DND-41 (cell line): Measurements from ENCODE around the gene TEX19.
"Not testable (repeated sequence)": the region's sequence is repeated elsewhere in the genome, so short reads cannot be mapped to it uniquely, and the experiment has no call there.

Experiments
- ATAC-seq: fragments of 200-7000 bp; cut with Tn5 transposase; 3 replicates; pipeline ENCODE4 v1.9.1; 2021; ENCODE audit warnings: low read depth; ENCODE audit not compliant: insufficient read depth
- DNase-seq: peaks from one replicate; pipeline ENCODE4 v3.0.0-alpha.2; 2020
- H2AFZ ChIP-seq: 2 replicates; pipeline ENCODE4 v1.6.0; 2012; ENCODE audit warnings: low read depth, low read length
- H3K27ac ChIP-seq: 2 replicates; pipeline ENCODE4 v1.5.1; 2012; ENCODE audit warnings: low read length, inconsistent platforms
- H3K27me3 ChIP-seq: fragments of 200-600 bp; sonication (generic); 2 replicates; pipeline ENCODE4 v1.6.0; 2012; ENCODE audit warnings: low read length, mild to moderate bottlenecking, inconsistent platforms; ENCODE audit not compliant: insufficient read depth, poor library complexity
- H3K36me3 ChIP-seq: 2 replicates; pipeline ENCODE4 v1.5.1; 2012; ENCODE audit warnings: low read length, inconsistent platforms; ENCODE audit not compliant: insufficient read depth
- H3K4me1 ChIP-seq: 2 replicates; pipeline ENCODE4 v1.5.1; 2012; ENCODE audit warnings: mild to moderate bottlenecking, low read length; ENCODE audit not compliant: insufficient read depth
- H3K4me2 ChIP-seq: 2 replicates; pipeline ENCODE4 v1.6.0; 2012; ENCODE audit warnings: mild to moderate bottlenecking, moderate library complexity, low read length, inconsistent platforms; ENCODE audit not compliant: insufficient read depth
- H3K4me3 ChIP-seq, 2 experiments: fragments of 200-600 bp in 1 of 2; shearing (Covaris generic) in 1 of 2; 2 replicates each; pipeline ENCODE4 v1.5.1; 2012 to 2016; ENCODE audit warnings: inconsistent platforms in 2 of 2, low read length in 2 of 2, mild to moderate bottlenecking in 2 of 2, low read depth in 1 of 2, moderate library complexity in 1 of 2
- H3K79me2 ChIP-seq: 2 replicates; pipeline ENCODE4 v1.6.0; 2012; ENCODE audit warnings: low read length, inconsistent platforms; ENCODE audit not compliant: insufficient read depth
- H3K9ac ChIP-seq: 2 replicates; pipeline ENCODE4 v1.6.0; 2012; ENCODE audit warnings: low read depth, mild to moderate bottlenecking, inconsistent platforms, low read length, moderate library complexity
- H3K9me3 ChIP-seq: 2 replicates; pipeline ENCODE4 v1.5.1; 2012; ENCODE audit warnings: low read length, moderate library complexity, mild to moderate bottlenecking, inconsistent platforms; ENCODE audit not compliant: insufficient read depth, severe bottlenecking
- H4K20me1 ChIP-seq: 2 replicates; pipeline ENCODE4 v1.6.0; 2012; ENCODE audit warnings: low read length; ENCODE audit not compliant: insufficient read depth
- CTCF ChIP-seq: IDR thresholded peaks from 2 replicates; pipeline ENCODE4 v1.5.1; 2012; ENCODE audit warnings: borderline replicate concordance, low read length, moderate library complexity, mild to moderate bottlenecking; ENCODE audit not compliant: poor library complexity, severe bottlenecking; ENCODE audit errors: extremely low read depth
- EZH2 ChIP-seq: IDR thresholded peaks from 3 replicates; pipeline ENCODE4 v1.6.1; 2012; ENCODE audit warnings: borderline replicate concordance, low read depth, mild to moderate bottlenecking, moderate library complexity, low read length, inconsistent platforms; ENCODE audit not compliant: severe bottlenecking

The TEX19 gene

GRCh38 chr17:82380860-82381702, 22.0 kb downstream of the TEX19 start:
- Histone ChIP-seq H3K9ac (no peak overlapping the region), H3K27ac (no peak overlapping the region), H3K9me3 (no peaks in the 10 kb centered on the region), H3K36me3 (no peaks in the 10 kb centered on the region), H4K20me1 (no peaks in the 10 kb centered on the region), H3K4me1 (no peaks in the 10 kb centered on the region), H3K27me3 (no peaks in the 10 kb centered on the region), H2AFZ (no peak overlapping the region), H3K4me3 (no peak overlapping the region), H3K79me2 (no peaks in the 10 kb centered on the region), H3K4me2 (no peak overlapping the region)
- DNase-seq (no peak), ATAC-seq (no peak)
- TF ChIP-seq CTCF (no peak), EZH2 (no peak)

- not testable (repeated sequence) for H3K36me3 ChIP-seq, H3K4me3 ChIP-seq, H2AFZ ChIP-seq, H3K4me1 ChIP-seq, DNase-seq, H3K9me3 ChIP-seq, H3K27me3 ChIP-seq, H3K79me2 ChIP-seq, H3K27ac ChIP-seq, H3K4me2 ChIP-seq, H4K20me1 ChIP-seq, ATAC-seq, H3K9ac ChIP-seq
These were observed 22.6 kb downstream of the TEX19 start for GRCh38 chr17:82381703-82382009.

- H3K79me2 ChIP-seq, H3K4me3 ChIP-seq, H3K9ac ChIP-seq, H3K27ac ChIP-seq, H2AFZ ChIP-seq, H3K4me1 ChIP-seq, H4K20me1 ChIP-seq, H3K36me3 ChIP-seq, H3K9me3 ChIP-seq, DNase-seq, H3K4me2 ChIP-seq, H3K27me3 ChIP-seq: not testable (repeated sequence)
- ATAC-seq = 0 out of 3 replicates have a peak, but pooled peaks have one; percentile 8
These were observed 23.3 kb downstream of the TEX19 start for GRCh38 chr17:82382220-82382932.

- no peak for TF ChIP-seq CTCF
- no peak for TF ChIP-seq EZH2
- no peaks in the 10 kb centered on the region for H3K9me3 ChIP-seq
- H3K4me1 ChIP-seq = no peaks in the 10 kb centered on the region
- H3K27ac ChIP-seq = no peak overlapping the region
- no peak overlapping the region for H3K9ac ChIP-seq
- no peak overlapping the region for H3K4me2 ChIP-seq
- no peaks in the 10 kb centered on the region for H4K20me1 ChIP-seq
- no peak for ATAC-seq
- H2AFZ ChIP-seq = no peak overlapping the region
- no peak overlapping the region for H3K4me3 ChIP-seq
- H3K27me3 ChIP-seq = no peaks in the 10 kb centered on the region
- H3K79me2 ChIP-seq = no peaks in the 10 kb centered on the region
- H3K36me3 ChIP-seq = no peaks in the 10 kb centered on the region
- DNase-seq = no peak
These were observed 23.8 kb downstream of the TEX19 start for GRCh38 chr17:82382933-82383255.
